SK-N-SH (cell line): ENCODE data around the gene NR3C1. TPM values are rescaled to one million over a fixed set of nuclear protein-coding genes. Genes with fewer than 3 reads are reported as not detected.

Experiments used
- CTCF ChIA-PET: fragments of 300-600, 350-600 bp; formaldehyde crosslinking; extraction: SDS; loops from one replicate; lab custom pipeline; 2021; lab: Yijun Ruan, JAX
- POLR2A ChIA-PET: fragments of 350-600 bp; sonication (Branson Sonifier 250); formaldehyde crosslinking; extraction: SDS; loops from one replicate; lab custom pipeline; 2020; ENCODE audit warnings: antibody characterized with exemption, inconsistent platforms; lab: Yijun Ruan, JAX
- DNase-seq: peaks from one replicate; pipeline ENCODE4 v3.0.0; 2012
- H2AFZ ChIP-seq: fragments of 200-600 bp; sonication (generic); 2 replicates; pipeline ENCODE4 v1.8.1; 2016; ENCODE audit warnings: antibody characterized with exemption, mild to moderate bottlenecking, low read depth
- H3F3A ChIP-seq: fragments of 200-600 bp; sonication (generic); replicated peaks from 2 replicates; pipeline ENCODE3; 2016; ENCODE audit warnings: antibody characterized with exemption, mild to moderate bottlenecking; ENCODE audit not compliant: insufficient read depth
- H3K27ac ChIP-seq, 2 experiments: fragments of 200-500 bp in 1 of 2; fragments of 200-600 bp in 1 of 2; sonication (Bioruptor generic) in 1 of 2; sonication (generic), shearing (Covaris generic) in 1 of 2; 2 replicates each; pipeline versions ENCODE4 v1.5.1 to v1.6.1; 2014 to 2016; ENCODE audit warnings: low read depth in 2 of 2, inconsistent platforms in 1 of 2, low read length in 1 of 2, mild to moderate bottlenecking in 1 of 2, mixed read lengths in 1 of 2
- H3K27me3 ChIP-seq: fragments of 200-600 bp; sonication (generic), shearing (Covaris generic); 2 replicates; pipeline ENCODE4 v1.6.1; 2016; ENCODE audit warnings: mixed run types; ENCODE audit not compliant: insufficient read depth
- H3K36me3 ChIP-seq, 2 experiments: fragments of 200-500 bp in 1 of 2; fragments of 200-600 bp in 1 of 2; sonication (Bioruptor generic) in 1 of 2; sonication (generic) in 1 of 2; replicated peaks in 1 of 2; 2 replicates each; pipeline versions ENCODE3 to v1.5.1; 2014 to 2016; ENCODE audit warnings: low read length in 1 of 2, mild to moderate bottlenecking in 1 of 2; ENCODE audit not compliant: insufficient read depth in 2 of 2, control insufficient read depth in 1 of 2
- H3K4me1 ChIP-seq, 2 experiments: fragments of 200-500 bp in 1 of 2; fragments of 200-600 bp in 1 of 2; sonication (Bioruptor generic) in 1 of 2; sonication (generic), shearing (Covaris generic) in 1 of 2; 2 replicates each; pipeline versions ENCODE4 v1.5.1 to v1.6.1; 2014 to 2016; ENCODE audit warnings: low read depth in 1 of 2, low read length in 1 of 2, mixed run types in 1 of 2; ENCODE audit not compliant: insufficient read depth in 2 of 2, control insufficient read depth in 1 of 2
- H3K4me2 ChIP-seq: fragments of 200-600 bp; sonication (generic), shearing (Covaris generic); 2 replicates; pipeline ENCODE4 v1.6.1; 2017; ENCODE audit warnings: mixed run types
- H3K4me3 ChIP-seq, 2 experiments: fragments of 200-500 bp in 1 of 2; fragments of 200-600 bp in 1 of 2; sonication (Bioruptor generic) in 1 of 2; sonication (generic), shearing (Covaris generic) in 1 of 2; 2 replicates each; pipeline versions ENCODE4 v1.5.1 to v1.8.1; 2014 to 2016; ENCODE audit warnings: low read depth in 2 of 2, inconsistent platforms in 1 of 2, low read length in 1 of 2, mild to moderate bottlenecking in 1 of 2, mixed read lengths in 1 of 2, moderate library complexity in 1 of 2
- H3K79me2 ChIP-seq: fragments of 200-600 bp; sonication (generic); 2 replicates; pipeline ENCODE4 v1.8.1; 2017; ENCODE audit warnings: mild to moderate bottlenecking; ENCODE audit not compliant: insufficient read depth
- H3K9ac ChIP-seq: fragments of 200-600 bp; sonication (generic); 2 replicates; pipeline ENCODE4 v1.6.1; 2017; ENCODE audit warnings: mixed run types
- H3K9me2 ChIP-seq: fragments of 200-600 bp; sonication (generic); 2 replicates; pipeline ENCODE4 v1.6.1; 2017; ENCODE audit warnings: mixed run types
- H3K9me3 ChIP-seq: fragments of 200-600 bp; sonication (generic); 2 replicates; pipeline ENCODE4 v1.6.1; 2017; ENCODE audit warnings: mixed run types, mild to moderate bottlenecking, moderate library complexity
- H4K20me1 ChIP-seq: fragments of 200-600 bp; sonication (generic); 2 replicates; pipeline ENCODE4 v1.6.1; 2017; ENCODE audit warnings: mild to moderate bottlenecking, mixed run types; ENCODE audit not compliant: insufficient read depth
- CHD2 ChIP-seq: fragments of 150-350 bp; IDR thresholded peaks from 2 replicates; pipeline ENCODE4 v1.6.1; 2018; ENCODE audit warnings: low read length; ENCODE audit not compliant: partially characterized antibody
- EP300 ChIP-seq, 2 experiments: IDR thresholded peaks; 2 replicates each; pipeline versions ENCODE4 v1.4.0 to v1.6.1; 2012; ENCODE audit warnings: borderline replicate concordance in 1 of 2, low read depth in 1 of 2, low read length in 1 of 2
- FOXJ3 ChIP-seq: sonication (generic); formaldehyde crosslinking; IDR thresholded peaks from 2 replicates; pipeline ENCODE4 v1.5.1; 2020; ENCODE audit warnings: mild to moderate bottlenecking, missing genetic modification reagents
- FOXM1 ChIP-seq: IDR thresholded peaks from 2 replicates; pipeline ENCODE4 v1.4.0; 2012; ENCODE audit warnings: low read depth, mild to moderate bottlenecking
- GATA2 ChIP-seq: sonication (generic); formaldehyde crosslinking; IDR thresholded peaks from 2 replicates; pipeline ENCODE4 v1.5.0; 2020; ENCODE audit warnings: mild to moderate bottlenecking, missing genetic modification reagents
- MEF2A ChIP-seq: IDR thresholded peaks from 2 replicates; pipeline ENCODE4 v1.4.0; 2012; ENCODE audit warnings: low read depth, borderline replicate concordance
- MXI1 ChIP-seq: IDR thresholded peaks from 2 replicates; pipeline ENCODE4 v1.6.1; 2012; ENCODE audit warnings: mild to moderate bottlenecking, low read depth, low read length, improper control_type of control experiment
- NFIC ChIP-seq: IDR thresholded peaks from 2 replicates; pipeline ENCODE4 v1.4.0; 2012; ENCODE audit warnings: borderline replicate concordance
- PBX3 ChIP-seq: IDR thresholded peaks from 2 replicates; pipeline ENCODE4; 2012
- POLR2AphosphoS5 ChIP-seq: IDR thresholded peaks from 2 replicates; pipeline ENCODE4 v1.6.1; 2012; ENCODE audit warnings: low read depth, low read length
- RAD21 ChIP-seq: IDR thresholded peaks from 2 replicates; pipeline ENCODE4 v1.6.1; 2012; ENCODE audit warnings: mild to moderate bottlenecking, low read length
- RCOR1 ChIP-seq: fragments of 150-350 bp; IDR thresholded peaks from 2 replicates; pipeline ENCODE4 v1.6.1; 2017; ENCODE audit warnings: antibody characterized with exemption, low read length
- SIN3A ChIP-seq: IDR thresholded peaks from 2 replicates; pipeline ENCODE4 v1.6.1; 2012; ENCODE audit warnings: low read depth, mild to moderate bottlenecking, low read length, moderate library complexity, borderline replicate concordance
- TAF1 ChIP-seq: IDR thresholded peaks from 2 replicates; pipeline ENCODE4 v1.6.1; 2012; ENCODE audit warnings: low read depth, mild to moderate bottlenecking, low read length, moderate library complexity, borderline replicate concordance
- TCF12 ChIP-seq: IDR thresholded peaks from 2 replicates; pipeline ENCODE4 v1.4.0; 2012
- TEAD4 ChIP-seq: IDR thresholded peaks from 2 replicates; pipeline ENCODE4 v1.4.0; 2012; ENCODE audit warnings: mild to moderate bottlenecking, borderline replicate concordance; ENCODE audit not compliant: insufficient read depth
- USF2 ChIP-seq: fragments of 150-350 bp; IDR thresholded peaks from 2 replicates; pipeline ENCODE4 v1.6.1; 2017; ENCODE audit warnings: antibody characterized with exemption, low read length, low read depth, borderline replicate concordance
- ZBTB33 ChIP-seq: IDR thresholded peaks from 2 replicates; pipeline ENCODE4 v1.4.0; 2012; ENCODE audit warnings: low read depth, borderline replicate concordance
- WGBS: methylation state at CpG from one replicate; pipeline ENCODE4 v1.1.6; 2017; ENCODE audit warnings: low lambda C conversion rate; 5-methylcytosine and 5-hydroxymethylcytosine counted together
- polyA plus RNA-seq, 3 experiments: library from polyadenylated mRNA; depleted of rRNA; stranded (reverse); fragments of >200 nt; gene quantifications; 2 replicates each; pipeline ENCODE4 v1.2.3, GENCODE V29; 2012
- TF ChIP-seq, protein P1 (sequence below): fragments of 200-600 bp; sonication (generic); IDR thresholded peaks from 2 replicates; pipeline ENCODE4 v1.6.1; 2017; ENCODE audit warnings: antibody characterized with exemption, mild to moderate bottlenecking, moderate library complexity

Gene NR3C1
- polyA plus RNA-seq, 1 of the 3 experiments (the other 2 are of a cell fraction): 7.1 TPM

GRCh38 chr5:143390258-143390657 is 13.2 kb downstream of the NR3C1 start:
- TF ChIP-seq SIN3A: no peak
- TF ChIP-seq TAF1: no peak
- TF ChIP-seq GATA2 (CRISPR knock-in tag): no peak
- TF ChIP-seq USF2: no peak
- TF ChIP-seq CHD2: no peak
- TF ChIP-seq, protein P1, sequence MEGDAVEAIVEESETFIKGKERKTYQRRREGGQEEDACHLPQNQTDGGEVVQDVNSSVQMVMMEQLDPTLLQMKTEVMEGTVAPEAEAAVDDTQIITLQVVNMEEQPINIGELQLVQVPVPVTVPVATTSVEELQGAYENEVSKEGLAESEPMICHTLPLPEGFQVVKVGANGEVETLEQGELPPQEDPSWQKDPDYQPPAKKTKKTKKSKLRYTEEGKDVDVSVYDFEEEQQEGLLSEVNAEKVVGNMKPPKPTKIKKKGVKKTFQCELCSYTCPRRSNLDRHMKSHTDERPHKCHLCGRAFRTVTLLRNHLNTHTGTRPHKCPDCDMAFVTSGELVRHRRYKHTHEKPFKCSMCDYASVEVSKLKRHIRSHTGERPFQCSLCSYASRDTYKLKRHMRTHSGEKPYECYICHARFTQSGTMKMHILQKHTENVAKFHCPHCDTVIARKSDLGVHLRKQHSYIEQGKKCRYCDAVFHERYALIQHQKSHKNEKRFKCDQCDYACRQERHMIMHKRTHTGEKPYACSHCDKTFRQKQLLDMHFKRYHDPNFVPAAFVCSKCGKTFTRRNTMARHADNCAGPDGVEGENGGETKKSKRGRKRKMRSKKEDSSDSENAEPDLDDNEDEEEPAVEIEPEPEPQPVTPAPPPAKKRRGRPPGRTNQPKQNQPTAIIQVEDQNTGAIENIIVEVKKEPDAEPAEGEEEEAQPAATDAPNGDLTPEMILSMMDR: no peak
- TF ChIP-seq NFIC: no peak
- TF ChIP-seq EP300 (IDR thresholded peaks at IDR 0.05; ENCODE audit: borderline replicate concordance in 1 of 2, low read depth in 1 of 2, low read length in 1 of 2): no peak
- no peak for TF ChIP-seq FOXM1
- no peak for TF ChIP-seq RCOR1
- POLR2A ChIA-PET: no interaction called here
- peaks cover 100% of the 10 kb centered on the region for H3K79me2 ChIP-seq

GRCh38 chr5:143386725-143387124 is 16.8 kb downstream of the NR3C1 start:
- ChIA-PET POLR2A (no interaction called here), CTCF (no interaction called here)
- Histone ChIP-seq H3K79me2 (peaks cover 100% of the 10 kb centered on the region), H3K36me3 (peaks cover 0 to 26% of the 10 kb centered on the region in 2 experiments), H3K4me2 (no peak overlapping the region), H3K9me2 (no peaks in the 10 kb centered on the region), H3K4me3 (no peak overlapping the region), H3F3A (peaks cover 4% of the 10 kb centered on the region), H3K9ac (no peak overlapping the region), H2AFZ (no peak overlapping the region), H3K9me3 (no peaks in the 10 kb centered on the region), H3K4me1 (peaks cover 2 to 13% of the 10 kb centered on the region in 2 experiments; a peak in 3 of 4 replicates), H3K27me3 (no peaks in the 10 kb centered on the region), H3K27ac (no peak overlapping the region), H4K20me1 (peaks cover 13% of the 10 kb centered on the region)
- DNase-seq: no peak
- 90% methylated on average over 1 of the region's 1 CpG for WGBS
- TF ChIP-seq POLR2AphosphoS5: no peak
- TF ChIP-seq RAD21: no peak
- TF ChIP-seq ZBTB33: no peak
- no peak for TF ChIP-seq TEAD4
- TF ChIP-seq CHD2: no peak
- TF ChIP-seq TAF1: no peak
- TF ChIP-seq PBX3: no peak
- TF ChIP-seq MEF2A: no peak
- TF ChIP-seq MXI1: no peak
- TF ChIP-seq FOXJ3: no peak
- no peak for TF ChIP-seq TCF12
- no peak for TF ChIP-seq USF2
- TF ChIP-seq, protein P1: no peak

More at GRCh38 chr5:143390258-143390657, 13.2 kb downstream of the NR3C1 start:
- H3K4me1 ChIP-seq: peaks cover 2 to 13% of the 10 kb centered on the region in 2 experiments; a peak in 3 of 4 replicates
- no peaks in the 10 kb centered on the region for H3K9me2 ChIP-seq
- H3K27me3 ChIP-seq: no peaks in the 10 kb centered on the region
- no peak overlapping the region for H2AFZ ChIP-seq
- no peak overlapping the region for H3K27ac ChIP-seq
- no peak overlapping the region for H3K4me2 ChIP-seq
- H4K20me1 ChIP-seq: peaks cover 27% of the 10 kb centered on the region
- CTCF ChIA-PET: interaction anchor here (2.0 kb wide), 1 partner anchor 13 kb away, joined by 6 read pairs; the partner anchor contains the start of gene NR3C1
- peaks cover 0 to 37% of the 10 kb centered on the region in 2 experiments for H3K36me3 ChIP-seq
- DNase-seq: no peak
- peaks cover 4% of the 10 kb centered on the region for H3F3A ChIP-seq
- no peak overlapping the region for H3K4me3 ChIP-seq
- no peaks in the 10 kb centered on the region for H3K9me3 ChIP-seq
- no peak overlapping the region for H3K9ac ChIP-seq
